Stomach (tissue), 9 donors: Measurements from ENCODE around the gene ZC3H13. TPM values are rescaled to one million over a fixed set of nuclear protein-coding genes. Genes with fewer than 3 reads are reported as not detected.

Source experiments
- DNase-seq, 2 donors: peaks; one replicate each; pipeline versions ENCODE4 v3.0.0 to v3.0.0-alpha.2; 2013 to 2019
- H3K27ac ChIP-seq, 5 donors: fragments of 200-600 bp in 4 of 5; sonication (generic) in 4 of 5; one replicate each; pipeline ENCODE4 v1.5.1; 2013 to 2019; ENCODE audit warnings: mild to moderate bottlenecking in 1 of 5, moderate library complexity in 1 of 5
- H3K27me3 ChIP-seq, 3 donors: fragments of 200-600 bp; sonication (generic); one replicate each; pipeline ENCODE4 v1.5.1; 2017 to 2019; ENCODE audit warnings: mixed run types in 1 of 3
- H3K36me3 ChIP-seq, 4 donors: fragments of 200-600 bp; sonication (generic); 1 replicate in 3 of 4; 2 replicates in 1 of 4; pipeline ENCODE4 v1.5.1; 2016 to 2019
- H3K4me1 ChIP-seq, 4 donors: fragments of 200-600 bp; sonication (generic); one replicate each; pipeline ENCODE4 v1.5.1; 2016 to 2019
- H3K4me3 ChIP-seq, 4 donors: fragments of 200-600 bp; sonication (generic) in 3 of 4; one replicate each; pipeline ENCODE4 v1.5.1; 2016 to 2019; ENCODE audit warnings: mild to moderate bottlenecking in 1 of 4
- H3K9me3 ChIP-seq, 4 donors: fragments of 200-600 bp; sonication (generic); one replicate each; pipeline ENCODE4 v1.5.1; 2016 to 2019
- EP300 ChIP-seq: sonication (generic); formaldehyde crosslinking; IDR thresholded peaks from one replicate; pipeline ENCODE4 v1.6.1; 2017; ENCODE audit warnings: antibody characterized with exemption
- POLR2A ChIP-seq, 4 donors: fragments of 450-650 bp; IDR thresholded peaks; one replicate each; pipeline ENCODE4 v1.6.1; 2016; ENCODE audit warnings: antibody characterized with exemption in 4 of 4, control low read depth in 2 of 4, mild to moderate bottlenecking in 1 of 4, moderate library complexity in 1 of 4
- POLR2AphosphoS5 ChIP-seq, 3 donors: sonication (generic); formaldehyde crosslinking; IDR thresholded peaks; one replicate each; pipeline ENCODE4 v1.6.1; 2016; ENCODE audit warnings: antibody characterized with exemption in 3 of 3
- WGBS, 5 donors: extraction: QIAGEN DNeasy Blood & Tissue Kit in 3 of 5; methylation state at CpG; one replicate each; pipeline versions ENCODE4 v1.1.5 to v1.1.7; 2013 to 2018; 5-methylcytosine and 5-hydroxymethylcytosine counted together
- intact Hi-C: fragments of 100-400 bp; cut with DNase I; formaldehyde crosslinking; loops from one replicate; pipeline ENCODE4 v1.15.1; 2023; ENCODE audit warnings: low total_unique reads
- polyA plus RNA-seq, 3 donors: library from polyadenylated mRNA; stranded (reverse); fragments of 200-250 nt; gene quantifications; one replicate each; pipeline ENCODE4 v1.2.3, GENCODE V29; 2013
- total RNA-seq, 5 donors: library from RNA; depleted of rRNA; stranded (reverse); fragments of >200 nt; gene quantifications; one replicate each; pipeline versions ENCODE4 v1.1.0 to v1.2.3, GENCODE V29; 2014 to 2016
- TF ChIP-seq, protein P1 (sequence below), 7 experiments: fragments of 450-650 bp in 4 of 7; fragments of 200-600 bp in 3 of 7; sonication (generic) in 3 of 7; IDR thresholded peaks; one replicate each; pipeline ENCODE4 v1.5.1; 2016 to 2019; ENCODE audit warnings: antibody characterized with exemption in 7 of 7, control low read depth in 2 of 7, mild to moderate bottlenecking in 1 of 7
- donor health status: healthy with polysubstance abuse.
- donor health status: Bipolar disorder and iron deficiency.
- donor health status: healthy.

Gene ZC3H13
- total and polyA plus RNA-seq, 8 donors = 8.5 to 67.1 (median 14.2) TPM

- intact Hi-C loops = no loop called here
- no peak overlapping the region for H3K27ac ChIP-seq
- no peak for DNase-seq
- H3K27me3 ChIP-seq = no peaks in the 10 kb centered on the region
- no peaks in the 10 kb centered on the region for H3K4me1 ChIP-seq
- peaks cover 0 to 4% (median 2%) of the 10 kb centered on the region in 4 donors for H3K9me3 ChIP-seq
- TF ChIP-seq EP300 (no peak), POLR2A (IDR thresholded peaks at IDR 0.05) (no peak), POLR2AphosphoS5 (IDR thresholded peaks at IDR 0.05) (no peak)
- TF ChIP-seq, protein P1, sequence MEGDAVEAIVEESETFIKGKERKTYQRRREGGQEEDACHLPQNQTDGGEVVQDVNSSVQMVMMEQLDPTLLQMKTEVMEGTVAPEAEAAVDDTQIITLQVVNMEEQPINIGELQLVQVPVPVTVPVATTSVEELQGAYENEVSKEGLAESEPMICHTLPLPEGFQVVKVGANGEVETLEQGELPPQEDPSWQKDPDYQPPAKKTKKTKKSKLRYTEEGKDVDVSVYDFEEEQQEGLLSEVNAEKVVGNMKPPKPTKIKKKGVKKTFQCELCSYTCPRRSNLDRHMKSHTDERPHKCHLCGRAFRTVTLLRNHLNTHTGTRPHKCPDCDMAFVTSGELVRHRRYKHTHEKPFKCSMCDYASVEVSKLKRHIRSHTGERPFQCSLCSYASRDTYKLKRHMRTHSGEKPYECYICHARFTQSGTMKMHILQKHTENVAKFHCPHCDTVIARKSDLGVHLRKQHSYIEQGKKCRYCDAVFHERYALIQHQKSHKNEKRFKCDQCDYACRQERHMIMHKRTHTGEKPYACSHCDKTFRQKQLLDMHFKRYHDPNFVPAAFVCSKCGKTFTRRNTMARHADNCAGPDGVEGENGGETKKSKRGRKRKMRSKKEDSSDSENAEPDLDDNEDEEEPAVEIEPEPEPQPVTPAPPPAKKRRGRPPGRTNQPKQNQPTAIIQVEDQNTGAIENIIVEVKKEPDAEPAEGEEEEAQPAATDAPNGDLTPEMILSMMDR (IDR thresholded peaks at IDR 0.05) = no peak
- WGBS, 5 donors = 97 to 100% (median 97%) methylated on average over 4 of the region's 4 CpGs
- H3K36me3 ChIP-seq = peaks cover 0 to 5% (median 3%) of the 10 kb centered on the region in 4 donors
- H3K4me3 ChIP-seq = no peak overlapping the region
These were observed 27.4 kb downstream of the ZC3H13 start for GRCh38 chr13:46025157-46025556.

GRCh38 chr13:46022481-46022880 is 30.1 kb downstream of the ZC3H13 start:
- H3K27ac ChIP-seq = no peak overlapping the region
- intact Hi-C loops = no loop called here
- peaks cover 0 to 31% (median 29%) of the 10 kb centered on the region in 4 donors for H3K36me3 ChIP-seq
- TF ChIP-seq POLR2A (IDR thresholded peaks at IDR 0.05) = no peak
- no peaks in the 10 kb centered on the region for H3K9me3 ChIP-seq
- H3K4me3 ChIP-seq = no peak overlapping the region
- no peak for DNase-seq
- 86 to 99% (median 92%) methylated on average over 2 of the region's 2 CpGs for WGBS, 5 donors
- H3K4me1 ChIP-seq = no peaks in the 10 kb centered on the region
- no peaks in the 10 kb centered on the region for H3K27me3 ChIP-seq

DNA sequence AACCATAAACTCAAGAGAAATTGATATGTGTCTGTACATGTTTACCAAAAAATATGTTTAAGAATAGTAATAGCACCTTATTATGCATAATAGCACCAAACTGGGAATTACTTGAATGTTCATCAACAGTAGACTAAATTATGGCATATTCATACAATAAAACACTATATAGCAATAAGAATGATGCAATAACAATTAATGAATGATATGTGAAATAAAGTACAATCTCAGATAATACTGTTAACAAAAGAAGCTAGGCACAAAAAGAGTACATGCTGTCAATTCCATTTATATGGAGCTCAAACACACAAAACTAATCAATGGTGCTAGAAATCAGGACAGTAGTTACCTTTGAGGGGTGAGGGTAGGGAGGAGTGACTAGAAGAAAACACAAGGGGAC is 36.3 kb downstream of the ZC3H13 start:
- intact Hi-C loops = no loop called here
- H3K27me3 ChIP-seq = no peaks in the 10 kb centered on the region
- H3K9me3 ChIP-seq = no peaks in the 10 kb centered on the region
- TF ChIP-seq EP300 (no peak), POLR2AphosphoS5 (IDR thresholded peaks at IDR 0.05) (no peak), POLR2A (IDR thresholded peaks at IDR 0.05) (no peak)
- TF ChIP-seq, protein P1 (IDR thresholded peaks at IDR 0.05) = no peak
- no peak overlapping the region for H3K27ac ChIP-seq
- peaks cover 9 to 85% (median 72%) of the 10 kb centered on the region in 4 donors for H3K36me3 ChIP-seq
- no peak overlapping the region for H3K4me3 ChIP-seq
- no peak for DNase-seq
- no peaks in the 10 kb centered on the region for H3K4me1 ChIP-seq

GRCh38 chr13:46015366-46015765 is 37.2 kb downstream of the ZC3H13 start:
- H3K36me3 ChIP-seq = peaks cover 9 to 94% (median 80%) of the 10 kb centered on the region in 4 donors
- WGBS, 5 donors = 74 to 94% (median 91%) methylated on average over 3 of the region's 3 CpGs
- intact Hi-C loops = no loop called here

DNA sequence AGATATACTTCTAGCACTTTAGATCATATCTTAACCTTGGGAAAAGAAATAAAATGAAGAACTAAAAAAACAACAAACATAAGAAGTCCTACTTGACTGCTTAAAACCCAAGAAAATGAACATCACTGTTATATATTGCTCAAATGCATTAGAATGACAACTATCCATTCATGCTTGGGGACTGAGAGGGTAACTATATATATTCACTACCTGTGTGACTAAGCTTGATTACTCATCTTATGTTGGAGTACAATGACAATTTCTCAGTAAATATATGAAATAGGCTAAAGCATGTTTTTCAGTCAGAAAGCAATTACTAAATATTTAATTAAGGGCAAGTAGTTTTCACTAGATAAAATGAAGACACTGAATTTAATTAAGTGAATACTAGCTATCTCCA is 40.1 kb downstream of the ZC3H13 start:
- H3K9me3 ChIP-seq = no peaks in the 10 kb centered on the region
- H3K36me3 ChIP-seq = peaks cover 9 to 96% (median 79%) of the 10 kb centered on the region in 4 donors
- H3K27me3 ChIP-seq = no peaks in the 10 kb centered on the region
- TF ChIP-seq POLR2AphosphoS5 (IDR thresholded peaks at IDR 0.05) = no peak
- TF ChIP-seq EP300 = no peak
- TF ChIP-seq, protein P1 (IDR thresholded peaks at IDR 0.05) = no peak
- TF ChIP-seq POLR2A (IDR thresholded peaks at IDR 0.05) = no peak
- no peak overlapping the region for H3K4me3 ChIP-seq
- no peaks in the 10 kb centered on the region for H3K4me1 ChIP-seq
- DNase-seq = no peak
- no peak overlapping the region for H3K27ac ChIP-seq
- intact Hi-C loops = no loop called here

More at GRCh38 chr13:46015366-46015765, 37.2 kb downstream of the ZC3H13 start:
- Histone ChIP-seq H3K27ac (no peak overlapping the region), H3K4me3 (no peak overlapping the region), H3K9me3 (no peaks in the 10 kb centered on the region), H3K4me1 (no peaks in the 10 kb centered on the region), H3K27me3 (no peaks in the 10 kb centered on the region)
- no peak for DNase-seq
- no peak for TF ChIP-seq POLR2A (IDR thresholded peaks at IDR 0.05)
- TF ChIP-seq EP300 = no peak
- no peak for TF ChIP-seq POLR2AphosphoS5 (IDR thresholded peaks at IDR 0.05)
- TF ChIP-seq, protein P1 (IDR thresholded peaks at IDR 0.05) = no peak
